Immature natural killer cell (primary cell): ENCODE data around the gene CEP63. TPM values are rescaled to one million over a fixed set of nuclear protein-coding genes. Genes with fewer than 3 reads are reported as not detected.
A peak's percentile ranks its signal among the peaks of the same experiment; 100 is the strongest.

Source experiments
- DNase-seq, 3 donors: peaks; one replicate each; pipeline ENCODE4 v3.0.0; 2022; ENCODE audit warnings: mixed read lengths in 1 of 3
- H3K27ac Mint-ChIP-seq, 6 donors: one replicate each; pipeline ENCODE4 v1.8.0; 2020; ENCODE audit warnings: mixed read lengths in 6 of 6, mild to moderate bottlenecking in 5 of 6, inconsistent platforms in 4 of 6, moderate library complexity in 3 of 6
- H3K27me3 Mint-ChIP-seq, 3 donors: one replicate each; pipeline ENCODE4 v1.8.0; 2020 to 2021; ENCODE audit warnings: low read depth in 3 of 3, mild to moderate bottlenecking in 3 of 3, mixed read lengths in 3 of 3, moderate library complexity in 3 of 3, inconsistent platforms in 1 of 3
- H3K36me3 Mint-ChIP-seq, 3 donors: one replicate each; pipeline ENCODE4 v1.8.0; 2020; ENCODE audit warnings: mixed read lengths in 3 of 3, inconsistent platforms in 2 of 3, mild to moderate bottlenecking in 2 of 3
- H3K4me1 Mint-ChIP-seq, 2 donors: one replicate each; pipeline ENCODE4 v1.8.0; 2020; ENCODE audit warnings: inconsistent platforms in 2 of 2, mild to moderate bottlenecking in 2 of 2, mixed read lengths in 2 of 2, moderate library complexity in 1 of 2
- H3K4me3 Mint-ChIP-seq, 5 donors: one replicate each; pipeline ENCODE4 v1.8.0; 2020; ENCODE audit warnings: mild to moderate bottlenecking in 5 of 5, mixed read lengths in 5 of 5, inconsistent platforms in 3 of 5, moderate library complexity in 3 of 5
- H3K9me3 Mint-ChIP-seq, 6 donors: one replicate each; pipeline ENCODE4 v1.8.0; 2020; ENCODE audit warnings: mild to moderate bottlenecking in 6 of 6, mixed read lengths in 6 of 6, inconsistent platforms in 4 of 6, moderate library complexity in 3 of 6
- polyA plus RNA-seq, 3 donors: library from polyadenylated mRNA; unstranded; fragments of 300-500 nt; fragmentation: Illumina TruSeq; gene quantifications; one replicate each; pipeline ENCODE4 v1.2.3, GENCODE V29; 2021

The CEP63 gene
- polyA plus RNA-seq, 3 donors from 2014 or later: 6.3 to 17.6 (median 10.8) TPM

- H3K4me3 Mint-ChIP-seq: no peak overlapping the region
- peaks cover 23 to 44% of the 10 kb centered on the region in 2 donors for H3K4me1 Mint-ChIP-seq
- H3K27me3 Mint-ChIP-seq: peaks cover 0 to 2% (median 0%) of the 10 kb centered on the region in 3 donors
- H3K27ac Mint-ChIP-seq: no peak overlapping the region
- DNase-seq: no peak
- peaks cover 0 to 16% (median 9%) of the 10 kb centered on the region in 6 donors for H3K9me3 Mint-ChIP-seq
- peaks cover 33 to 57% (median 36%) of the 10 kb centered on the region in 3 donors for H3K36me3 Mint-ChIP-seq
Measured at GRCh38 chr3:134503266-134503665, 17.4 kb downstream of the CEP63 start.

GRCh38 chr3:134504132-134504531 lies 18.3 kb downstream of the CEP63 start:
- no peak overlapping the region for H3K4me3 Mint-ChIP-seq
- H3K9me3 Mint-ChIP-seq: peaks cover 0 to 16% (median 9%) of the 10 kb centered on the region in 6 donors
- H3K27me3 Mint-ChIP-seq: peaks cover 0 to 2% (median 0%) of the 10 kb centered on the region in 3 donors
- no peak overlapping the region for H3K27ac Mint-ChIP-seq
- H3K36me3 Mint-ChIP-seq: peaks cover 35 to 59% (median 38%) of the 10 kb centered on the region in 3 donors
- DNase-seq: no peak
- peaks cover 20 to 35% of the 10 kb centered on the region in 2 donors for H3K4me1 Mint-ChIP-seq

- no peak overlapping the region for H3K27ac Mint-ChIP-seq
- no peak overlapping the region for H3K4me3 Mint-ChIP-seq
- peaks cover 38 to 61% (median 41%) of the 10 kb centered on the region in 3 donors for H3K36me3 Mint-ChIP-seq
- peaks cover 0 to 2% (median 0%) of the 10 kb centered on the region in 3 donors for H3K27me3 Mint-ChIP-seq
- peaks cover 19 to 30% of the 10 kb centered on the region in 2 donors for H3K4me1 Mint-ChIP-seq
- H3K9me3 Mint-ChIP-seq: peaks cover 0 to 16% (median 9%) of the 10 kb centered on the region in 6 donors
- DNase-seq: no peak
Measured at GRCh38 chr3:134505485-134505884, 19.6 kb downstream of the CEP63 start.

GRCh38 chr3:134511500-134511899 lies 25.6 kb downstream of the CEP63 start:
- no peak overlapping the region for H3K4me3 Mint-ChIP-seq
- no peaks in the 10 kb centered on the region for H3K9me3 Mint-ChIP-seq
- no peak overlapping the region for H3K27ac Mint-ChIP-seq
- peaks cover 6 to 27% of the 10 kb centered on the region in 2 donors for H3K4me1 Mint-ChIP-seq
- no peak for DNase-seq
- H3K27me3 Mint-ChIP-seq: no peaks in the 10 kb centered on the region
- peaks cover 20 to 51% (median 30%) of the 10 kb centered on the region in 3 donors for H3K36me3 Mint-ChIP-seq

DNA sequence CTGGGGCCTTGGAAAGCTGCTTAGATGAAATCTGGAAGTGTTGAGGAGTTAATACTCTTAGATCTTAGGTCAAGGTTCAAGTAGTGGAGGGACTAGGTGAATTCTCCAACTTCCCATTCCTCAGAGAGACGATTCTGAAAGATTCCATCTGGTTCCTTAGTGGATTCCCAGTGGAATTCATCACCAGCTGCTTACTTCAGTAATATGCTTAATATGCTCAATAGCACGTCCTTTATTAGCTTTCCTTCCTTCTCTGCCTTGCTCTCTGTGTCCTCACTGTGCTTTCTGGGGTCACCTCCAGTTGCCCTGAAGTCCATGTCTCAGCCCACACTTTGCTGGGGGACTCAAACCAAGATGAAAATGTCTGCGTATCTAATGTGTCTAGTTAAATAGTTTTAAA lies 31.0 kb downstream of the CEP63 start:
- Mint-ChIP-seq H3K9me3 (peaks cover under 1 to 6% (median 5%) of the 10 kb centered on the region in 6 donors), H3K36me3 (peaks cover 11 to 31% (median 20%) of the 10 kb centered on the region in 3 donors), H3K4me1 (peaks cover 6 to 41% of the 10 kb centered on the region in 2 donors), H3K27me3 (no peaks in the 10 kb centered on the region), H3K27ac (no peak overlapping the region), H3K4me3 (no peak overlapping the region)
- no peak for DNase-seq

DNA sequence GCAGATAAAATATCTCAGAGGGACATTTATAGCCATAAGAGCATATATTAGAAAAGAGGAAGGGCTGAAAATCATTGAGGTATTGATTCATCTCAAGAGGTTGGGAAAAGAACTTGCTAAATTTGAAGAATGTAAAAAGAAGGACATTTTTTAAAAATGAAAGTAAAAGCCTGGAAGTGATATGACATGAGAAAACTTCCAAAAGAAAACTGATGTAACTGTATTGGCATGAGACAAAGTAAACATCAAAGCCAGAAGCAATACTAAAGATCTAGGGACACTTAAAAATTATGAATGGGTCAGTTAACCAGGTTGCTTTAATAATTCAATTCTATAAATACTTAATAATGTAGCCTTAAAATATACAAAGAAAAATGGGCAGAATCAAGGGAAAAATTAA lies 31.9 kb downstream of the CEP63 start:
- Mint-ChIP-seq H3K9me3 (peaks cover 7 to 15% (median 9%) of the 10 kb centered on the region in 6 donors), H3K4me3 (no peak overlapping the region), H3K36me3 (peaks cover 20 to 38% (median 29%) of the 10 kb centered on the region in 3 donors), H3K4me1 (peaks cover 6 to 44% of the 10 kb centered on the region in 2 donors), H3K27ac (peak overlapping the region in 1 of 6 donors; percentile 13), H3K27me3 (no peaks in the 10 kb centered on the region)
- DNase-seq: no peak

DNA sequence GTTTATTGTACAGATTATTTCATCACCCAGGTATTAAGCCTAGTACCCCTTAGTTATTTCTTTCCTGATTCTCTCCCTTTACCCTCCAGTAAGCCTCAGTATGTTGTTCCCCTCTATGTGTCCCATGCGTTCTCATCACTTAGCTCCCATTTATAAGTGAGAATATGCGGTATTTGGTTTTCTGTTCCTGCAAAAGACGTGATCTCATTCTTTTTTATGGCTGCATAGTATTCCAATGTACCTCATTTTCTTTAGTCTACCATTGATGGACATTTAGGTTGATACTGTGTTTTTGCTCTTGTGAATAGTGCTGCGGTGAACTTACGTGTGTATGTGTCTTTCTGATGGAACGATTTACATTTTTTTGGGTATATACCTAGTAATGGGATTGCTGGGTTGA lies 36.7 kb downstream of the CEP63 start:
- Mint-ChIP-seq H3K4me3 (no peak overlapping the region), H3K27me3 (no peaks in the 10 kb centered on the region), H3K4me1 (peaks cover 8 to 20% of the 10 kb centered on the region in 2 donors), H3K27ac (no peak overlapping the region), H3K9me3 (peaks cover 22 to 53% (median 45%) of the 10 kb centered on the region in 6 donors), H3K36me3 (peaks cover 49 to 61% (median 55%) of the 10 kb centered on the region in 3 donors)
- DNase-seq: no peak

- Mint-ChIP-seq H3K36me3 (peaks cover 44 to 50% (median 45%) of the 10 kb centered on the region in 3 donors), H3K27me3 (no peaks in the 10 kb centered on the region), H3K9me3 (peaks cover 19 to 49% (median 42%) of the 10 kb centered on the region in 6 donors), H3K27ac (no peak overlapping the region), H3K4me1 (peaks cover 9 to 21% of the 10 kb centered on the region in 2 donors), H3K4me3 (no peak overlapping the region)
- no peak for DNase-seq
Measured at GRCh38 chr3:134525293-134525692, 39.4 kb downstream of the CEP63 start.

- H3K27ac Mint-ChIP-seq: no peak overlapping the region
- H3K27me3 Mint-ChIP-seq: no peaks in the 10 kb centered on the region
- peaks cover 19 to 49% (median 42%) of the 10 kb centered on the region in 6 donors for H3K9me3 Mint-ChIP-seq
- no peak overlapping the region for H3K4me3 Mint-ChIP-seq
- H3K36me3 Mint-ChIP-seq: peaks cover 44 to 45% (median 45%) of the 10 kb centered on the region in 3 donors
- peaks cover 9 to 14% of the 10 kb centered on the region in 2 donors for H3K4me1 Mint-ChIP-seq
- no peak for DNase-seq
Measured at GRCh38 chr3:134526319-134526718, 40.5 kb downstream of the CEP63 start.

GRCh38 chr3:134527037-134527436 lies 41.2 kb downstream of the CEP63 start:
- Mint-ChIP-seq H3K36me3 (peaks cover 40 to 42% (median 42%) of the 10 kb centered on the region in 3 donors), H3K4me1 (peaks cover 9 to 10% of the 10 kb centered on the region in 2 donors), H3K4me3 (no peak overlapping the region), H3K27me3 (no peaks in the 10 kb centered on the region), H3K9me3 (peaks cover 19 to 46% (median 42%) of the 10 kb centered on the region in 6 donors), H3K27ac (no peak overlapping the region)
- no peak for DNase-seq

DNA sequence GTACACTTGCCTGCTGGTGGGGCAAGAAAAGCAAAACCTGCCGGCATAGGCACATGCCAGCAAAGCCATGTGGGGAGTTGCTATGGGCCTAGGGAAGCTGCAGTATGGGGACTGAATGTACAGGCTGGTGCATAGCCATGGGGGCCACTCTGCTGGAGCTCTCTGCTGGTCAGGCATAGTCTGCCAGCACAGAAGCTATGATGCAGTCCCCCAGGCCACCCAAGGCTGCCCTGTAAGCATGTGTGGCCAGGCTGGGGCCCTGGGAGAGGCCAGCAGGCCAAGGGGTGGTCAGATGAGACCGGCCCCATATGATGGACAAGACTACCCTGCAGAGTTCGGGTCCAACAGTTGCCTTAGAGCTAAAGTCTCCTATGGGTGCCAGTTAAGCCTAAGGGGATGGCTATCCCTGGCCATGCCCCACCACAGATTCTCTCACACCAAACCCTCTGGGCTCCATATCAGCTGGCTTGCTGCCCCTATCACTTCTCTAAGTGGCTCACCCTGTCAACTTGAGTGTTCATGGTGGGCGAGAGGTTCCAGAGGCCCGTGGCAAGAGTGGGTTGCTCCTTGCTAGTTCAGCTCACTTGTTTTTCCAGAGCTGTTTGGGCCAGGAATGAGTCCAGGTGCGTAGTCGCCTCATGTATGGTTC lies 41.8 kb downstream of the CEP63 start:
- Mint-ChIP-seq H3K4me1 (peaks cover 8 to 9% of the 10 kb centered on the region in 2 donors), H3K9me3 (peaks cover 16 to 39% (median 38%) of the 10 kb centered on the region in 6 donors), H3K4me3 (no peak overlapping the region), H3K27ac (no peak overlapping the region), H3K27me3 (no peaks in the 10 kb centered on the region), H3K36me3 (peaks cover 35 to 38% (median 36%) of the 10 kb centered on the region in 3 donors)
- DNase-seq: no peak

DNA sequence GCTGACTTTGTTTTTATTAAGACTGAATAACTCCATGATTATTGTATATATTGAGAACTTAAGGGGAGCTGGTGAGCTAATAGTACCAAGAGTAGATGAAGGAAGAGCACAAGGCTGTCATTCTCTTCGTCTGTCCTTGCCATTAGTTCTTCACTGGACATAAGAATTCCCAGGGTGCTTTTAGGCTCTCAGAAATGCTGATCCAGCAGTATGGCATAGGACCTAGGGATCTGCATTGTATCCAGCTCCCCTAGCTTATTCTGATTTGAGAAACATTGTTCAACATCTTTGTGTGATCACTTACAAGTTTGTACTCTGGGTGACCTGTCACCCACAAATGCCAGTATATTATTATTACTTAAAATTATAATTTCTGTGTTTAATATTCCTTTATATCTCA lies 47.6 kb downstream of the CEP63 start:
- Mint-ChIP-seq H3K9me3 (no peaks in the 10 kb centered on the region), H3K36me3 (peaks cover 10 to 20% (median 10%) of the 10 kb centered on the region in 3 donors), H3K27ac (no peak overlapping the region), H3K4me3 (no peak overlapping the region), H3K27me3 (no peaks in the 10 kb centered on the region), H3K4me1 (peaks cover 0 to 3% of the 10 kb centered on the region in 2 donors)
- no peak for DNase-seq

DNA sequence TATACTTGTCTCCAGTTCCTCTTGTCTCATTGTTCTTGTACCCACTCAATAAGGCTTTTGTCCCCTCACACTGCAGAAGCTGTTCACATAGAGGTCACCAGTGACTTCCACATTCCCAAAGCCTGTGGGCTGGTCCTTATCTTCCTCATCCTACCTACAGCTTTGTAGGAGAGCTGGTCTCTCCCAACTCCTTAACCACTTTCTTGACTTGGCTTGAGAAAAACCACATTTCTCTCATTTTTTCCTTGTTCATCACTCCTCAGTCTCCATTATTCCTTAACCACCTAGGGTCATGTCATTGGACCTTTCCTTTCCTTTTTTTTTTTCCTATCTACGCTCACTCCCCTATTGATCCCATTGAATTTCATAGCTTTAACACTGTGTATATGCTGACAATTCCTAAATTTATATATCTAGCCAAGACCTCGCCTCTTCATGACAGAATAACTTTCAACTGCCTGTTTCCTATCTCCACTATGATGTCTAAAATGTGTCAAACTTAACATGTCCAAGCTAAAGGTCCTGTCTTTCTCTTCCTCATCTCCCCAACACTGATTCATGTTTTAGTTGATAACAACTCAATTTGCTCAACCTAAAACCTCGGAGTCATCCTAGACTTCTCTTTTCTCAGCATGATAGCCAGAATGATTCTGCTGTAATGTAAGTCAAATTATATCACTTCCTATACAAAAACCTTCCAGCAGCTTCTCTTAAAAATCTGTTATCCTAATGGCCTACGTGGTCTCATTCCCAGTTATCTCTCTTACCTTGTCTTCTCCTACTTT lies 49.5 kb downstream of the CEP63 start:
- no peaks in the 10 kb centered on the region for H3K9me3 Mint-ChIP-seq

GRCh38 chr3:134536781-134537180 lies 50.9 kb downstream of the CEP63 start:
- no peaks in the 10 kb centered on the region for H3K9me3 Mint-ChIP-seq
- H3K4me1 Mint-ChIP-seq: no peaks in the 10 kb centered on the region
- H3K27ac Mint-ChIP-seq: no peak overlapping the region
- no peak for DNase-seq
- peaks cover 10 to 22% (median 10%) of the 10 kb centered on the region in 3 donors for H3K36me3 Mint-ChIP-seq
- H3K4me3 Mint-ChIP-seq: no peak overlapping the region
- H3K27me3 Mint-ChIP-seq: no peaks in the 10 kb centered on the region

More for the DNA sequence above, 49.5 kb downstream of the CEP63 start:
- Mint-ChIP-seq H3K27me3 (no peaks in the 10 kb centered on the region), H3K4me1 (no peaks in the 10 kb centered on the region), H3K4me3 (no peak overlapping the region), H3K36me3 (peaks cover 10 to 20% (median 10%) of the 10 kb centered on the region in 3 donors), H3K27ac (no peak overlapping the region)
- DNase-seq: no peak
